C1 segment of cervical spinal cord (tissue), 14 donors: ENCODE data around the gene GATA3.
"Not testable (repeated sequence)": the region's sequence is repeated elsewhere in the genome, so short reads cannot be mapped to it uniquely, and the experiment has no call there.

Source experiments
- DNase-seq, 14 donors: peaks; one replicate each; lab custom pipeline; 2025; lab: John Stamatoyannopoulos, UW

The GATA3 gene

DNA sequence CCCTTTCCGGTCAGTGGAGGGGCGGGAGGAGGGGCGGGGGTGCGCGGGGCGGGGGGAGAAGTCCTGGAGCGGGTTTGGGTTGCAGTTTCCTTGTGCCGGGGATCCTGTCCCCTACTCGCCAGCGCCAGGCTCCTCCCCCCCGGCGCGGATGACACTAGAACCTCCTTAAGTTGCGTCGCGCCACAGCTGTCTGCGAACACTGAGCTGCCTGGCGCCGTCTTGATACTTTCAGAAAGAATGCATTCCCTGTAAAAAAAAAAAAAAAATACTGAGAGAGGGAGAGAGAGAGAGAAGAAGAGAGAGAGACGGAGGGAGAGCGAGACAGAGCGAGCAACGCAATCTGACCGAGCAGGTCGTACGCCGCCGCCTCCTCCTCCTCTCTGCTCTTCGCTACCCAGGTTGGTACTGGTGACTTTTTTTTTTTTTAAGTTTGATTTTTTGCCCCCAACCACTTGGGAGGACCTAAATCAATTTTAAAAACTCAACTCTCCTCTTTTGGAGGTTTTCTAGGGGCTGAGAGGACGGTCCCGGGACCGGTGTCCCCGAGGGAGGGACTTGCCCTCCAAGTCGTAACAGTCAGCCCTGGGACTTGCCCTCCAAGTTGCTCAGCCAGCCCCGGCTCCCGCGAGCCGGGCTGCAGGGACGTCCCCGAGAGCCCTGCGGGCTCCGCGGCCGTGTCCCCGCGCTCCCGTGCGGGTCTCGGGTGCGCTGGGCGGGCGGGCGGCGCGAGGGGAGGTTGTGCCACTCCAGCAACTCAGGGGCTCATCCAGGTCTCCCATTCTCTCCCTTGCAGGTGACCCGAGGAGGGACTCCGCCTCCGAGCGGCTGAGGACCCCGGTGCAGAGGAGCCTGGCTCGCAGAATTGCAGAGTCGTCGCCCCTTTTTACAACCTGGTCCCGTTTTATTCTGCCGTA, at the start of gene GATA3:
Gene GATA3 (plus strand): TSS at position 195 of the 914 bp plus-strand sequence. CDS start 968 bp downstream, outside the sequence.
- no peak for DNase-seq

DNA sequence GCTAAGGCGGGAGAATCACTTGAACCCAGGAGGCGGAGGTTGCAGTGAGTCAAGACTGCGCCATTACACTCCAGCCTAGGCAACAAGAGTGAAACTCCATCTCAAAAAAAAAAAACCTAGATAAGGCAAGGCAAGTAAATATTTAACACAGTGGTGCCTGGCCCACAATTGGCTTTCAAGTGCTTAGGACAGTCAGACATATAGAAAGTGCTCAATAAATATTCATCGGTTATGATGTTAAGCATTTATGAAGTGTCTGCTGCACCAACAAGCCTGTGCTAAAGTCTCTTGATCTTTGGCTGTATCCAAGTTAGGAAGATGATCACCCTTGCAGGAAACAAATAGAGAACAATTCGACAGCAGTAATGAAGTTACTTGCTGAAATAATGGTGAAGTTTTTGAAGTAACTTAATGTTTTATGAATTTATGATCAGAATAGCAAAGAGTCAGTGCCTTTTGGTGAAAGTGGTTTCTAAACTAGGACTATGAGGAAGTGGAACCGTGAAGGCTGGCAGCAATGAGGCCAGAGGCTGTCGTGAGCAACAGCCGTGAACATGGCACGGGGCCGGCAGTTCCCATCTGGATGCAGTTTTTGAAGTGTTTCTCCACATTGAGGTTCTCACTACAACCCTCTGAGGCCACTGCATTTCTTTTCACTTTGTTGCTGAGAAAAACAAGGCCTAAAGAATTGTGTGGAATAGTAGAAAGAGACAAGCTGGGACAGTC, 48.1 kb upstream of the GATA3 start:
- DNase-seq, result no peak

DNA sequence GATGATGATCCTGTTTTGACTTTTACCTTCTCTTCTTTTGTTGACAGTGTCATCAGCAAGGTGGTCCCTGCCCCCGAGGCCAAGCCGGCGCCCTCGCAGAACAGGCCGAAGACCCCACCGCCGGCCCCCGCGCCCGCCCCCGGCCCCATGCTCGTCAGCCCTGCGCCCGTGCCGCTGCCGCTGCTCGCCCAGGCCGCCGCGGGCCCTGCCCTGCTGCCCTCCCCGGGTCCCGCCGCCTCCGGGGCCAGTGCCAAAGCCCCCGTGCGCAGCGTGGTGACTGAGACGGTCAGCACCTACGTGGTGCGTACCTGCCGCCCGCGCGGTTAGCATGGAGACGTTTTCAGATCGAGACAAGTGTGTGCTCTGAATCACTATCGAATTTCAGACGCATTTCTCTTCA, 45.5 kb upstream of the GATA3 start:
- no peak for DNase-seq

DNA sequence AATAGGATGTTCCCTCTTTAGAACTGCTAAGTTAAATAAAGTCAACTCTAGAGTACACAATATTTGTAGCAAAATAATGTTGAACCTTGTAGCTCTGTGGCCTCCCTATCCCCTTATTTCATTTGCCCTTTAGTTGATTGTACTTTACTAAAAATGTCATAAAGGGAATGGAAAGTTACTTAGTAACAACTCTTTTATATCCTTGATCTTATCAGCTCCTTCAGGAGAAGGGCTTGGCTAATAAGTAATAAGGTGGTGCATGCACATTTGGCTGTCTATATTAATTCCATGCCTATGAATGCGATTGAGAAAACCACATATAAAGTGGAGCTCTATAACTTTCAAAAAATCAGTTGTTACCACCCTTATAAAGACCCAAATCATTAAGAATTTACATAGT, 41.5 kb upstream of the GATA3 start:
- DNase-seq, result no peak

DNA sequence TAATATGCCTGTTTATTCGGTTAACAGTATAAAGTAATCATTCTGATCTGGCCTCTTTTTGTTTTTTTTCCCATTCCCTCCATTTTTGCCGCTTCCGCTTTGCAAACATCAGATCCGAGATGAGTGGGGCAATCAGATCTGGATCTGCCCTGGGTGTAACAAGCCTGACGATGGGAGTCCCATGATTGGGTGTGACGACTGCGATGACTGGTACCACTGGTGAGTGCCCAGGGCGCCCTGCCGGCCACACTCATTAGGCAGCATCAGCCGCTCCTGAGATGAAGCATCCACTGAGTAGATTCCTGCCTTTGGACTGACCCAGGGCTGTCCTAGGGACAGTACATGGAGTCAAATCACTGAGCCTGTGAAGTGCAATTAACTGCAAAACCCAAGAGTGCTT, 40.9 kb upstream of the GATA3 start:
- no peak for DNase-seq

DNA sequence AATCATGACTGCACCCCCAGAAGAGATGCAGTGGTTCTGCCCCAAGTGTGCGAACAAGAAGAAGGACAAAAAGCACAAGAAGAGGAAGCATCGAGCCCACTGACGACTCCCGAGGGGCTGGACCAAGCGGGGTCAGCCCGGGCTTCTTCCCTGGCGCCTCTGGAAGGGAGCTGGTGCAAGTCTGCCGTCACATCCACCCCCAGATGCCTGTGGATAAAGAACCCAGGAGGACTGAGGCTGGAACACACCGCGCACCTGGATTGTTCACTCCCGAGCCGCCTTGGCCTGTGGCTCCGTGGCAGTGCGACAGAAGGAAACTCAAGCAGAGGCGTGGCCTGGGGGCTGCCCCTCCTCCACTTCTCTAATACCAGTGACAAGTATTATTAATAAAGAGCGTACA, 39.8 kb upstream of the GATA3 start:
- DNase-seq, result no peak

DNA sequence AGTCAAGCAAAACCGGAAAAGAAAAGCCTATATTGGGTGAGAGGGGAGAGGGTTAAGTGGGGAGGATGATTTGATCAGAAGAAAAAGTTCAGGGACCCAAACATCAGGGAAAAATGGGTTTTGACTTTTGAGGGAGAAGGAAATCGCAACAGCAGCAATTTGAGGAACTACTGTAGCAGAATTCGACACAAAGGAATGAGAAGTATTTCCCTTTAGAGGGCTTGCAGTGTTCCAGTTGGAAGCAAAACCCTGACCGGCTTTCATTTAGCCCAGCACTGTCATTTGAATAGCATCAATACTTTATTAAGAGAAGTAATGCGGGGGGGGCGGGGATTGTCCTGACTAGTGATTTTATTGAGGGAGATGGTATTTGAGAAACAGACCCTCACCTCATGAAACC, 37.2 kb upstream of the GATA3 start:
- no peak for DNase-seq

DNA sequence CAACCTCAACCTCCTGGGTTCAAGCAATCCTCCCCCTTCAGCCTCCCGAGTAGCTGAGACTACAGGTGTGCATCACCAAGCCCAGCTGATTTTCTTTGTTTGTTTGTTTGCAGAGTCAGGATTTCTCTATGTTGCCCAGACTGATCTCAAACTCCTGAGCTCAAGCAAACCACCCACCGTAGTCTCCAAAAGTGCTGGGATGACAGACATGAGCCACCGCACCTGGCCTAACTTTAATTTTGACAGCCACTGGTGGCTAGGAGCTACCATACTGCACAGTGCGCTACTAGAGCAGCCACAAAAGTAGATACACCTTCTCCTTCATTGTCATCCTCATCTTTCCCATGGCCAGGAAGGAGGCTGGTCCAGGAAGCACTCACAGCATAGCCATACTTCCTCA, 31.2 kb upstream of the GATA3 start:
- DNase-seq, result no peak

DNA sequence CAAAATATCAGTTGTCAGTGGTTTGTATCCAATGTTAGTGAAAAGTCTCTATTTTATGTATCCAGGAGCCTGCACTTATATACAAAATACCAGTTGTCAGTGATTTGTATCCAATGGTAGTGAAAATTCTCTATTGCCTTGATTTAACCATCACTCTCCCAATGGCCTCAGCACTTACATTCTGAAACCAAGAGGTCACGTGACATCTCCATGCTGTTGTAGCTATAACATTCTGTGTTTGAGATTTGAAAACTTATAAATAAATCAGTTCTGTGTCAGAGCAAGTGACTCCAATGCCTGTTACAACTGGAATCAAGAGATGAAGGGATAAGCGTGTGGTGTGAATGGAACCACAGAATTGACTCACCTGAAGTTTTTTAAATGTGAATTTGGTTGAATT, 30.6 kb upstream of the GATA3 start:
- no peak for DNase-seq

DNA sequence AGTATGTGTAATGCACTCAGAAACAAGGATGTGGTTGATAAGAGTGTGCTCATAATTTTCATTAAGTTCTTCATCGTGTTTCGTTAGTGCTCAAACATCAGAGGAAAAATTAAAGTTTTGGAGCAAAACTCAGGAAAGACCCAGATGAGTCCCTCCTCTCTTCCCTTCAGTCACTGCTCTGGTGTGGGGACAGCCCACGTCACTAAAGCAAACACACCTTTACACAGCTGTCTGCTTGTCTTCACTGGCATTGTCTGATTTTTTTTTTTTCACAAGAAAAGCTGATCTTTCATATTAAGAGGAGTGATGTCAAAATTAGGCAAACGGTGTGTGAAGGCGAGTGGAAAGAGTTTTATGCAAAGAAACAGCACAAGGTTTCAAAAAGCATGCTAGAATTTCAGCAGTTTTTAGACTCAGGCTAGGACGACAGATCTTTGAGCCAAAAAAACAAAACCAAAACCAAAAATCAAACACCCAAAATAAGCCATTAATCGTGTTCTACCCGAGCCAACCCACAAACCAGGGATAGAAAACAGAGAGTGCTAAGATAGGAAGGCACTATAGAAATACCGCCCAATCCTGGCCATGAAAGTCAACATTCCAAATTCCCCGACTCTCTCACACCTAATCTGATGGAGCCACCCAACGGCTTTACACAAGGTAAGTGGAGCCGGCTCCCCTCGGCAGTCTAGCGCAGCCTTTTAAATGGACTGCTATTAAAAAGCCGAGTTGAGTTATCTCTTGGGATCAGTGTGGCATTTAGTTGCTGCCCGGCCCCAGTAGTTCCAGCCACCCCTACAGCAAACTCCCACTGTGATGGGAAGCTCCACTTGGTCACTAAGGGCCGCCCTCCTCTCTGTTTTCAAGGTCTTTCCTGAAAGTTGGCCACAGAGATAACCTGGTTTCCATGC, 27.9 kb upstream of the GATA3 start:
- no peak for DNase-seq

DNA sequence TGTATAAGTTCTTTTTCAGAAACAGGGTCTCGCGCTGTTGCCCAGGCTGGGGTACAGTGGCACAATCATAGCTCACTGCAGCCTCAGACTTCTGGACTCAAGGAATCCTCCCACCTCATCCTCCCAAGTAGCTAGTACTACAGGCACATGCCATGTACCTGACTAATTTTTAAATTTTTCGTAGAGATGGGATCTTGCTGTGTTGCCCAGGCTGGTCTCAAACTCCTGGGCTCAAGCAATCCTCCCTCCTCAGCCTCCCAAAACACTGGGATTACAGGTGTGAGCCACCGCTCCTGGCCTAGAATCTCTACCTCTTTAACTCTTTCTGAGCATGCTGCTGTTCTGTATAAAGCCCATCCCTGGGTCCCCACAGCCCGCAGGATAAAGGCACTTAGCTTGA, 23.3 kb upstream of the GATA3 start:
- DNase-seq, result not testable (repeated sequence)

DNA sequence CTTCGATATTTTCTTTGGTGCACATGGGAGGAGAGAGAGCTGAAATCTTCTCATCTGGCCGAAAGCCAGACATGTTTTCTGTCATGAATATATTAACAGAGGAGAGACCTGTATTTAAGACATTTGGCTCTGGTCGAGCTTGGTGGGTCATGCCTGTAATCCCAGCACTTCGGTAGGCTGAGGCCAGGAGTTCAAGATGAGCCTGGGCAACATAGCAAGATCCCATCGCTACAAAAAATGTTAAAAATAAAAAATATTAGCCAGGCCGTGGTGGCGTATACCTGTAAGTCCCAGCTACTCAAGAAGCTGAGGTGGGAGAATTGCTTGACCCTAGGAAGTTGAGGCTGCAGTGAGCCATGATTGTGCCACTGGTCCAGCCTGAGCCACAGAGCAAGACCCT, 21.9 kb upstream of the GATA3 start:
- no peak for DNase-seq

DNA sequence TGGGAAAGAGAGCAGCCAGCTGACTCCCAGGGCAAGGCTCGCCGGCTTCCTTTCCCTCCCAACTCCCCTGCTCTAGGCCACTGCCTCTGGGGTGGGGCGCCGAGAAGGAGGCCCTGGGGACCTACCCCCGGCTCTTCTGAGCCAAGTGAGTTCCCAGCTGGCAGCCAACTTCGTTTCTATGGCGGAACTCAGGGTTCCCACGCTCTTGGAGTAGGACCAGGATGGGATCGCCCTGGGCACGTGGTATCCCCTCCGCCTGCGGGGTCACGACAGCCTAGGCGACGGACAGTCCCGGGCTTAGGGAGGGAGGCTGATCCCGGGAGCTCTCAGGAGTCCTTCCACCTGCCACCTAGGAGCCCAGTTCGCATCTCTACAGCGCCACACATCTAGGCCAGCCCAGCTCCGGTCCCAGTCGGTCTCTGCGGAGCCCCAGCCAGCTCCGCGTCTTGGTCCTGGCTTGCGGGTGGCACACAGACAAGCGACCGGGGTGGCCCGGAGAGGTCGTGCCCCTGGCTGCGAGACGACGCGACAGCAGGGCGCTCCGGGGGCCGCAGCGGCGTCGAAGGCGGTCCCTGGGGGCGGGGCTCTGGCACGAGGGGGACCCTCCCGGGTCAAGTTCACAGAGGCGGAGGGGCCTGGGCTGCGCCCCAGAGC, 20.5 kb upstream of the GATA3 start:
- DNase-seq, result no peak

DNA sequence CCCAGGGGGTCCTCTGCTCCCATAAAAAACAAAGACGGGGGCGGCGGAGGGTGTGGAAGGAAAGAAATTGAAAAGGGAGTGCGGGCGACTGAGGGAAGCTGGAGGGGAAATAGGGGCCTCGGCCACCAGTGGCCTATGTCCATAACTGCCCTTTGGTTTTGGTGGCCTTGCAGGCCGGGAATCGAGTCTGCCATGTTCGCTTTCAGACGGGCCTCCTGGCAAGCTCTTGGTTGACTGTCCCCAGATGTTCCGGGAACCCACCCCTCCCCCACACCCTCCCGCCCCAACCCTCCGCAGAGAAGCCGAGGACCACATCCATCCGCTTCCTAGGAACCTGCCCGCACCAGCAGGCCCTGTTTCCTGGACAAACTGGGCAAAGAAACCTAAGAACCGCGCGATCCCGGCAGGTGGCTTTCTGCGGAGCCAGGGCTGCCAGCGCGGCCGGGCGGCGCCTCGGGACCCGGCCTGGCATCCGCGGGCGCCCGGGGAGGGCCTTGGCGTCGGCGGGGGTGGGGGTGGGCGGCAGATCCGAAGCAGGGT, 20.0 kb upstream of the GATA3 start:
- DNase-seq, result peak in 1 of 14 donors; percentile 19

DNA sequence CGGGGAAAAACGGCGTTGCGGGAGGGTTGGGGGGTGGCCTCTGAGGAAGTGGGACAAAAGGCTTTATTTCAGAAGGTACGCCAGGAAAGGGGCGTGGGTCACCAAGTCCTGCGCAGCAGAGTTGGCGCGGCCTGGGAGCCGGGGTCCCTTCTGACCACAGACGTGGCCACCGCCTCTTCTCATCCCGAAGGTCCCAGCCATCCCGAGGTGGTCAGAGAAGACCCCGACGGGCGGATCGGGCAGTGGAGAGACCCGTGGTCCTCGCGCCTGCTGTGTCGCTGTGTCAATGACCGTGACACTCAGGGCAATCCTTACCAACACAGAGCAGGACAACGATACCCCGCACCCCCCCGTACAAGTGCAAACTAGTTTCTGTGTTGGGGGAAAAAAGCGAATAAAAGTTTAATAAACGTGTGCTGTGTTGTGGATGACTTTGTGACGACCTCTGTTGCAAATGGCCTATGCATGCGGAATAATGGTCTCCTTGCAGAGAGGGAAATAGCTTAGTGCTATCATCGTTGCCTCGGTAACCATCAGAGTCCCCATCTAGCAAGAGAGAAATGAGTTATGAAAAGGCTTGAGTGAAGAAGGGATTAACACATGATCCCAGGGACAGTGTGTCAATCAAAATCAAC, 19.4 kb upstream of the GATA3 start:
- no peak for DNase-seq

DNA sequence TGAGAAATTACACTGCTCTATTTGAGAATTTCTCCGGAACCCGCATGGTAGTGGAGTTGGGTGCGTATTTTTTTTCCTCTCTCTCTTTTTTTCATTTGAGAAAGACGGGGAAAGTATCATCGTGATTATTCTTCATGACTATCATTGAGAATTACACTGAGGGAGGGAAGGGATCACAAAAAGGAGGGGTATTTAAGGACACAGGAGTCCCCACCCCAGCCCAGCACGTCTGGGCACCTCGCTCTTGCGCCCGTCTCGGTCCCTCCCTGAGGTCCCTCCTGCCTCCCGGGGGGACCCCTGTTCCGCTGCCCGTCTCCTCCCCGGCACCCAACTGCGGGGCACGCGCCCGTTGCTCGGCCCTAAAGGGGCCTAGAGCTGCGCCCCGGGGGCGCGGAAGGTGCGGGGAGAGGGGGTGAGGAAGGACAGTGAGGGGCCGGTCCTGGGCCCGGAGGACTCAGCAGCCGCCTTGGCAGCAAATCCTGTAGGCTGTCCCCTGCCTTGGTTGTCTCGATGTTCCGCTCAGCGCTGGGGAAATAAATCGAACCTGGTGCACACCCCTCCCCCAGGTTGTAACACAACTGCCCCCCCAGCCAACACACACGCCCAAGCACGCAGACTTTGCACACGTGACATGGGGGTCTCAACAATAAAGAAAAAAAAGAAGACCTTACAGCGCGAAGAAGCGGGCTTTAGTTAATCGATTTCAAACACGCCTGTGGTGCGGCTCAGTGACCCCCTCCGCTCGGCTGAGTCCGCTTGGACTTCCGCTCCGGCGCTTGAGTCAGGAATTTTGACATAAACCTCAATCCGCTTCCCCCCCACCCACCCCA, 18.6 kb upstream of the GATA3 start:
- DNase-seq, result no peak

DNA sequence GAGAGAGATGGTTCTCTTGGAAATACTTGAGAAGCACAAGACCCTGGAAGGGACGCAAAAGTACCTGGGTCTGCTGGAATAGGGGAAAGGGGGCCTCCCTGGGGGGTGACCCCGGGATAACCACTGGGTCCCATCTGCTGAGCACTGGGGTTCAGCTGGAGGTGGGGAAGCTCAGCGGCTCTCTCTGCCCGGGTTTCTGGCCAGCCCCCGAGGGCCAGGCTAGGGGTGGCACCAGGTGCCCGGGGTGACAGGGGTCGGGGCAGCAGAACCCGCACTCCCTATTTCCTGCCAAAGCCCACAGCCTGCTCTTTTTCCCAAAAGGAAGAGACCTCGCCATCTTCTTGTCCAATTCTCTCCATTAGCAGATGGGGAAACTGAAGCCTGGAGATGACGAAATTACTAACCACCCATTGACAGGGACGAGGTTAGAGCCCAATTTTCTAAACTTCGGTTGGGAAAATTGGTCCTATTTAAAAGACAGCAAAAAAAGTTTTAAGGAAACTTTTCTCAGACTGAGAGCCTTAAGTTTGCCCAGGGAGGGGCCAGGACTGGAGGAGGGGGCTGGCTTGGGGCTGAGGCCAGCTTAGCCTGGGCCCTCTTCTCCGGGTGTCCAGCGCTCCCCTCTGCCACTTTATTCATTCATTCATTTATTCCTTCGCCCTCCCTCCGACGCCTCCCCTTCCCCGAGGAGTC, 17.8 kb upstream of the GATA3 start:
- DNase-seq, result no peak

DNA sequence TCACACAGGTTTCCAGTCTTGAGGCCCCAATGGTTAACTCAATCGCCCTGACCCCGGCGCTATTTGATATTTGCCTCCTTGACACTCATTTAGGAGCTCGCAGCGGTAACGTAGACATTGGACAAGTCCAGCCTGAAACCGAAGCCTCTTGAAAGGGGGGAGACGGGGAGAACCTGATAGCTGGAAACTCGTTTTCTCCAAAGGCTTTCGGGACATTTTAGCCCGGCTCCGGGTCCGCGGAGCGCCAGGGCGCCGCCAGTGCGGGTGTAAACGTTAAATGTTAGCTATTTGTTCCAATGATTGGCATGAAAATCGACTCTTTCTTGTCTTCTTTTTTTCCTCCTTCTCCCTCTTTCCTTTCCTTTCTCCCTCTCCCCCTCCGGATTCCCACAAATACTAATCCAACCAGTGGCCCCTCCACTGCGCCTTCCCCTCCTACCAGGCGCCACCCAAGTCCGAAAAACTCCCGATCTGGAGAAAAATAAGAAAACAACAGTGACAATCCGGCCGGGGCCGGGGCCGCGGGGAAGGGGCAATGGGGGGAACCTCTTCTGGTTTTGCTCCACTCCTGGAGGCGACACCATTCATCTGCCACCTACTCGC, 17.2 kb upstream of the GATA3 start:
- DNase-seq, result no peak
